NCI-H226 (cell line): ENCODE data around the gene CABLES1.
A peak's percentile ranks its signal among the peaks of the same experiment; 100 is the strongest.
"Not testable (repeated sequence)": the region's sequence is repeated elsewhere in the genome, so short reads cannot be mapped to it uniquely, and the experiment has no call there.

Experiments
- DNase-seq: peaks from one replicate; pipeline ENCODE4 v3.0.0-alpha.2; 2015

CABLES1 gene

GRCh38 chr18:23272498-23273232 is 137.4 kb downstream of the CABLES1 start:
- no peak for DNase-seq

- no peak for DNase-seq
These were observed 138.2 kb downstream of the CABLES1 start for GRCh38 chr18:23273443-23273966.

- no peak for DNase-seq
These were observed 139.6 kb downstream of the CABLES1 start for GRCh38 chr18:23274638-23275482.

- no peak for DNase-seq
These were observed 141.2 kb downstream of the CABLES1 start for GRCh38 chr18:23276451-23276850.

GRCh38 chr18:23277399-23277798 is 142.1 kb downstream of the CABLES1 start:
- no peak for DNase-seq

- no peak for DNase-seq
These were observed 144.6 kb downstream of the CABLES1 start for GRCh38 chr18:23279931-23280330.

GRCh38 chr18:23280844-23281243 is 145.6 kb downstream of the CABLES1 start:
- no peak for DNase-seq

GRCh38 chr18:23281626-23282436 is 146.5 kb downstream of the CABLES1 start:
- DNase-seq = no peak

- DNase-seq = no peak
These were observed 147.1 kb downstream of the CABLES1 start for GRCh38 chr18:23282437-23282781.

GRCh38 chr18:23283916-23284430 is 148.7 kb downstream of the CABLES1 start:
- peak; percentile 51 for DNase-seq

- no peak for DNase-seq
These were observed 149.3 kb downstream of the CABLES1 start for GRCh38 chr18:23284629-23285028.

- not testable (repeated sequence) for DNase-seq
These were observed 150.3 kb downstream of the CABLES1 start for GRCh38 chr18:23285581-23285980.

GRCh38 chr18:23291456-23292205 is 156.3 kb downstream of the CABLES1 start:
- no peak for DNase-seq

GRCh38 chr18:23300231-23300805 is 165.0 kb downstream of the CABLES1 start:
- no peak for DNase-seq

GRCh38 chr18:23301972-23302371 is 166.7 kb downstream of the CABLES1 start:
- no peak for DNase-seq

- peak; percentile 30 for DNase-seq
These were observed 167.2 kb downstream of the CABLES1 start for GRCh38 chr18:23302511-23302850.

GRCh38 chr18:23302851-23303527 is 167.7 kb downstream of the CABLES1 start:
- DNase-seq = peak; percentile 74

- no peak for DNase-seq
These were observed 171.5 kb downstream of the CABLES1 start for GRCh38 chr18:23306822-23307221.

GRCh38 chr18:23307567-23308295 is 172.4 kb downstream of the CABLES1 start:
- DNase-seq = peak; percentile 27
